Ovary (tissue), 9 donors: ENCODE data around the gene HSD17B3. TPM values are rescaled to one million over a fixed set of nuclear protein-coding genes. Genes with fewer than 3 reads are reported as not detected.
"Not testable (repeated sequence)": the region's sequence is repeated elsewhere in the genome, so short reads cannot be mapped to it uniquely, and the experiment has no call there.

ENCODE experiments used
- DNase-seq, 5 donors: peaks; one replicate each; pipeline ENCODE4 v3.0.0-alpha.2; 2019 to 2020
- H3K27ac ChIP-seq, 2 donors: fragments of 200-600 bp; one replicate each; pipeline versions ENCODE4 v1.5.1 to v1.8.0; 2019 to 2022
- H3K27me3 ChIP-seq: fragments of 200-600 bp; one replicate; pipeline ENCODE4 v1.8.0; 2022
- H3K36me3 ChIP-seq: fragments of 200-600 bp; sonication (generic); one replicate; pipeline ENCODE4 v1.5.1; 2019
- H3K4me1 ChIP-seq: one replicate; pipeline ENCODE4 v1.8.1; 2013; ENCODE audit warnings: mild to moderate bottlenecking, moderate library complexity; ENCODE audit not compliant: insufficient read depth
- H3K4me3 ChIP-seq: fragments of 200-600 bp; sonication (generic); one replicate; pipeline ENCODE4 v1.5.1; 2017
- H3K9me3 ChIP-seq, 2 donors: fragments of 200-600 bp in 1 of 2; sonication (generic) in 1 of 2; one replicate each; pipeline versions ENCODE4 v1.5.1 to v1.8.1; 2013 to 2019; ENCODE audit warnings: mild to moderate bottlenecking in 1 of 2, moderate library complexity in 1 of 2
- EP300 ChIP-seq: sonication (generic); formaldehyde crosslinking; IDR thresholded peaks from one replicate; pipeline ENCODE4 v1.6.1; 2017; ENCODE audit warnings: antibody characterized with exemption
- POLR2A ChIP-seq: fragments of 450-650 bp; IDR thresholded peaks from one replicate; pipeline ENCODE4 v1.6.1; 2017; ENCODE audit warnings: antibody characterized with exemption, mild to moderate bottlenecking, moderate library complexity
- WGBS, 3 donors: extraction: QIAGEN DNeasy Blood & Tissue Kit in 1 of 3; methylation state at CpG; one replicate each; pipeline versions ENCODE4 v1.1.5 to v1.1.7; 2013 to 2017; 5-methylcytosine and 5-hydroxymethylcytosine counted together
- intact Hi-C, 4 donors: fragments of 100-400 bp; cut with DNase I; formaldehyde crosslinking; loops; one replicate each; pipeline versions ENCODE4 v1.11.0 to v1.15.1; 2022 to 2023
- polyA plus RNA-seq, 2 donors: library from polyadenylated mRNA; stranded (reverse); fragments of 200-250 nt in 1 of 2; fragments of 350-450 nt in 1 of 2; fragmentation: Illumina TruSeq in 1 of 2; extraction: RNeasy Lipid Tissue Mini Kit (QIAGEN cat#74804) in 1 of 2; gene quantifications; one replicate each; pipeline ENCODE4 v1.2.3, GENCODE V29; 2013 to 2014
- total RNA-seq, 7 donors: library from RNA; depleted of rRNA in 2 of 7; stranded (reverse); fragments of >200 nt in 2 of 7; fragmentation: NEBNext Ultra II Directional in 3 of 7; extraction: Animal tissue kit (Norgen Biotek cat#: 25700) in 3 of 7; gene quantifications; one replicate each; pipeline versions ENCODE4 v1.1.0 to v1.2.4, GENCODE V29; 2016 to 2023
- TF ChIP-seq, protein P1 (sequence below), 3 donors: fragments of 450-650 bp in 2 of 3; fragments of 200-600 bp in 1 of 3; IDR thresholded peaks; one replicate each; pipeline versions ENCODE4 v1.5.1 to v1.8.0; 2016 to 2022; ENCODE audit warnings: antibody characterized with exemption in 3 of 3, mild to moderate bottlenecking in 1 of 3
- donor health status: DM: no; HTN: no; CAD: no; lungs with moderate emphysema.
- donor health status: DM: no; HTN: no; CAD: no.
- donor health status: Bipolar disorder and iron deficiency.
- donor health status: DM: yes; HTN: yes; CAD: no.
- donor health status: DM: no; HTN: no; CAD: no.
- donor health status: DM: yes; HTN: yes; CAD: no.

The HSD17B3 gene
- total and polyA plus RNA-seq, 9 donors, result 0.51 to 2.0 (median 0.69) TPM; not detected in 2

DNA sequence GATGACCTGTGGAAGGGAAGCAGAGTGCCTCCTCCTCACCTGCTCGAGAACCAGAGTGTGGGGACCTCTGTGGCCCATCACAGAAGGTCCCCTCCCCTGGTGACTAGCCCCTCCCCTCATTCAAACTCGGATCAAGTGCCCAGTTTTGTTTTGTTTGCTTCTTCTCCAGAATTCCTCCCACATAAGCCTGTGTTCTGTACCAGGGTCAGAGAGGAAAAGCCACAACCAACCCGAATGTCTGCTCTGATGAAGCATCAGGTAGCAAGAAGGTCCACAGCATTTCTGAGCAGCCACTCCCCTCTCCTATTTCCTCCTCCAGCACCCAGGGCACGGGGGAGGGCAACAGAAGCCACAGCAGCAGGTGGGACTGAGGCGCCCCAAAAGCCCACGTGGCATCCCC, 58.2 kb downstream of the HSD17B3 start:
- no peaks in the 10 kb centered on the region for H3K4me1 ChIP-seq
- H3K4me3 ChIP-seq, result no peak overlapping the region
- no peak for TF ChIP-seq POLR2A
- no peak for TF ChIP-seq EP300
- TF ChIP-seq, protein P1, sequence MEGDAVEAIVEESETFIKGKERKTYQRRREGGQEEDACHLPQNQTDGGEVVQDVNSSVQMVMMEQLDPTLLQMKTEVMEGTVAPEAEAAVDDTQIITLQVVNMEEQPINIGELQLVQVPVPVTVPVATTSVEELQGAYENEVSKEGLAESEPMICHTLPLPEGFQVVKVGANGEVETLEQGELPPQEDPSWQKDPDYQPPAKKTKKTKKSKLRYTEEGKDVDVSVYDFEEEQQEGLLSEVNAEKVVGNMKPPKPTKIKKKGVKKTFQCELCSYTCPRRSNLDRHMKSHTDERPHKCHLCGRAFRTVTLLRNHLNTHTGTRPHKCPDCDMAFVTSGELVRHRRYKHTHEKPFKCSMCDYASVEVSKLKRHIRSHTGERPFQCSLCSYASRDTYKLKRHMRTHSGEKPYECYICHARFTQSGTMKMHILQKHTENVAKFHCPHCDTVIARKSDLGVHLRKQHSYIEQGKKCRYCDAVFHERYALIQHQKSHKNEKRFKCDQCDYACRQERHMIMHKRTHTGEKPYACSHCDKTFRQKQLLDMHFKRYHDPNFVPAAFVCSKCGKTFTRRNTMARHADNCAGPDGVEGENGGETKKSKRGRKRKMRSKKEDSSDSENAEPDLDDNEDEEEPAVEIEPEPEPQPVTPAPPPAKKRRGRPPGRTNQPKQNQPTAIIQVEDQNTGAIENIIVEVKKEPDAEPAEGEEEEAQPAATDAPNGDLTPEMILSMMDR (IDR thresholded peaks at IDR 0.05), result no peak
- no peaks in the 10 kb centered on the region for H3K36me3 ChIP-seq
- intact Hi-C loops, result loop anchor here in 1 of 4 donors (10.0 kb wide), 1 partner anchor 71 kb away; no protein-coding TSS in a partner anchor
- no peaks in the 10 kb centered on the region for H3K9me3 ChIP-seq
- no peak for DNase-seq
- no peak overlapping the region for H3K27ac ChIP-seq
- WGBS, 3 donors, result 40 to 59% (median 40%) methylated on average over 6 of the region's 6 CpGs
- H3K27me3 ChIP-seq, result no peaks in the 10 kb centered on the region

DNA sequence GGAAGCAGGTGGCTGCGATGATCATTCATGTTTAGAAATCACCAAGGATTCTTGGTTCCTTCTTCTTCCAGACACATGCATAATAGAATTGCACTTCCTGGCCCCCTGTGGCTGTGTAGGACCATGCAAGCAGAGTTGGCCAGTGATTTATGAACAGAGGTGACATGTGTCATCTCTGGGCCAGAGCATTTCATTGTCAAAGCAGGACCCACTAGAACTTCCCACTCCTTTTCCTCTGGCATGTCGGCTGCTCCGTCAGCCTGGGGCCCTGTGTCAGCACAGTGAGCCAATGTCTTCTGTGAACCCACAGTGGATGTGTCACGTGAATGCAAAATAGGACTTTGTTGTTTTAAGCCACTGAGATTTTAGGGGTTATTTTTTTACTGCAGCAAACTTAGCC, 59.2 kb downstream of the HSD17B3 start:
- Histone ChIP-seq H3K27ac (no peak overlapping the region), H3K36me3 (no peaks in the 10 kb centered on the region), H3K9me3 (no peaks in the 10 kb centered on the region), H3K27me3 (no peaks in the 10 kb centered on the region), H3K4me1 (no peaks in the 10 kb centered on the region), H3K4me3 (no peak overlapping the region)
- no peak for DNase-seq
- intact Hi-C loops, result loop anchor here in 1 of 4 donors (10.0 kb wide), 1 partner anchor 72 kb away; no protein-coding TSS in a partner anchor
- 53 to 74% (median 58%) methylated on average over 4 of the region's 4 CpGs for WGBS, 3 donors
- TF ChIP-seq POLR2A (no peak), EP300 (no peak)
- TF ChIP-seq, protein P1 (IDR thresholded peaks at IDR 0.05), result no peak

DNA sequence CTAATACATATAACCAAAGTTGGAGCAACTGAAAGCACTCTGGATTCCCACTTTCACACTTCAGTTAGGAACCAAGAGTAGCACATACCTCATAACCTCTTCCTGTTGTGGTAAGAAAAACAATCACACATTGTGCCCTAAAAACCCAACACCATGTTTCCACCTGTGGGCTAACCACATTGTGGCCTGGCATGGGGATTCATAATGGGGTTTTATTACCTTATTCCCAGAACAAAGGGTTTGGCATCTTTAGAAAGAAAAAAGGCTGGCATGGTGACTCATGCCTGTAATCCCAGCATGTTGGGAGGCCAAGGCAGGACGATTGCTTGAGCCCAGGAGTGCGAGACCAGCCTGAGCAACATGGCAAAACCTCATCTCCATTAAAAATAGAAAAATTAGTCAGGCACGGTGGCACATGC, 60.6 kb downstream of the HSD17B3 start:
- Histone ChIP-seq H3K27me3 (no peaks in the 10 kb centered on the region), H3K36me3 (no peaks in the 10 kb centered on the region), H3K4me3 (no peak overlapping the region), H3K4me1 (peaks cover 2% of the 10 kb centered on the region), H3K9me3 (no peaks in the 10 kb centered on the region), H3K27ac (no peak overlapping the region)
- WGBS, 3 donors, result 86 to 91% (median 90%) methylated on average over 3 of the region's 3 CpGs
- TF ChIP-seq EP300 (no peak), POLR2A (no peak)
- TF ChIP-seq, protein P1 (IDR thresholded peaks at IDR 0.05), result no peak
- DNase-seq, result no peak
- intact Hi-C loops, result loop anchor here in 1 of 4 donors (10.0 kb wide), 1 partner anchor 73 kb away; no protein-coding TSS in a partner anchor

DNA sequence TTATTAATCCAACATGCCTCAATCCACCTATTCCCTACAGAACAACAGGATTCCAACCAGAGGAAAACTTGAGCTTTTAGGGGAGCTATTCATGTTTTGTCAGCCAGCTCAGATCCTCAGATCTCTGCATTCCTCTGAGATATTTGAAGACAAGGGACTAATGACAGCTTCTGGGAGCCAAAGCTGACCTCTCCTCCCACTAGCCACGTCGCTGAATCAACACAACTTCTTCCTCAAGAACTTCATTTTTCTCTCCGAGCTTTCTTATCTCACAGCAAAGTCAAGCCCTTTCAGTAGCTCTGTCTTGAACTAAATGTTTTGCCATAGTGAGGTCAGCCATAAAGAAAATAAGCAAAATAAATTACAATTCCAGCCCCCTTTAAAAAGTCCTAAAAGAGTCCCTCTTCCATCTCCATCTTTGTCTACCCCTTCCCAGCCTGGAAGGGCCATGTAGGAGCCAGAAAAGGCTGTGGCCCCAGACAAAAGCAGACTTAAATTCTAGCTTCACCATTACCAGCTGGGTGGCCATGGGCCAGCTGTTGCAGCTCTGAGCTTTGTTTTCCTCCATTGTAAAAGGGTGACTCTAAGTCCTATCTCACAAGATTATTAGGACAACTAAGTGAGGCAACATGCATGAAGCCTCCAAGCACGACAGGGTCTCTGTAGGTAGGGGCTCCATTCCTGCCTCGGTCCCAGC, 65.0 kb downstream of the HSD17B3 start:
- Histone ChIP-seq H3K9me3 (no peaks in the 10 kb centered on the region), H3K27me3 (no peaks in the 10 kb centered on the region), H3K27ac (no peak overlapping the region), H3K4me1 (peaks cover 5% of the 10 kb centered on the region), H3K36me3 (no peaks in the 10 kb centered on the region), H3K4me3 (no peak overlapping the region)
- intact Hi-C loops, result no loop called here
- TF ChIP-seq POLR2A, result no peak
- no peak for TF ChIP-seq EP300
- TF ChIP-seq, protein P1 (IDR thresholded peaks at IDR 0.05), result no peak
- WGBS, 3 donors, result 42 to 49% (median 47%) methylated on average over 5 of the region's 5 CpGs
- DNase-seq, result no peak

DNA sequence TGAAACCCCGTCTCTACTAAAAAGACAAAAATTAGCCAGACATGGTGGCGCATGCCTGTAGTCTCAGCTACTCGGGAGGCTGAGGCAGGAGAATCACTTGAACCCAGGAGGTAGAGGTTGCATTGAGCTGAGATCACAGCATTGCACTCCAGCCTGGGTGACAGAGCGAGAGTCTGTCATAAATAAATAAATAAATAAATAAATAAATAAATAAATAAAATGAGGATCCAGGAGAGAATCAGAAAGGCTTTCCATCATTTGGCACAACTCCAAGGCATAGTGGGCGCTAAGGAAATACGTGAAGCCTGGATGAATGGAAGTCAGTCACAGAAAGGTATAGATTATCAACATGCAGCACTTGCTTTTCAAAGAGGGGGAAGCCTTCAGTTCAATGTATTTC, 65.6 kb downstream of the HSD17B3 start:
- H3K27ac ChIP-seq, H3K36me3 ChIP-seq, H3K4me3 ChIP-seq, DNase-seq, H3K4me1 ChIP-seq, H3K27me3 ChIP-seq, H3K9me3 ChIP-seq, intact Hi-C loops: not testable (repeated sequence)
- WGBS, 3 donors, result 87 to 88% (median 88%) methylated on average over 6 of the region's 6 CpGs
